RWPE1 (cell line): Measurements from ENCODE around the gene NUP210.
"Not testable (repeated sequence)": the region's sequence is repeated elsewhere in the genome, so short reads cannot be mapped to it uniquely, and the experiment has no call there.

Experiments used
- CTCF ChIA-PET: fragments of 350-600 bp; sonication (Branson Sonifier 250); formaldehyde crosslinking; extraction: SDS; loops from one replicate; lab custom pipeline; 2021; lab: Yijun Ruan, JAX
- POLR2A ChIA-PET: fragments of 400-600 bp; formaldehyde crosslinking; extraction: SDS; loops from one replicate; lab custom pipeline; 2020; ENCODE audit warnings: antibody characterized with exemption; ENCODE audit not compliant: low non-redundant PET; lab: Yijun Ruan, JAX
- DNase-seq: peaks from one replicate; pipeline ENCODE4 v3.0.0; 2012; ENCODE audit warnings: low spot score
- H3K27ac ChIP-seq: fragments of 450-650 bp; 2 replicates; pipeline ENCODE4 v1.5.1; 2017
- CTCF ChIP-seq: fragments of 450-650 bp; conservative IDR thresholded peaks from 2 replicates; pipeline ENCODE4 v1.5.1; 2017; ENCODE audit warnings: low read depth, mild to moderate bottlenecking

Gene NUP210

GRCh38 chr3:13429631-13430291 is 9.6 kb upstream of the NUP210 start:
- no peak overlapping the region for H3K27ac ChIP-seq
- DNase-seq, result no peak
- CTCF ChIA-PET, result no interaction called here
- POLR2A ChIA-PET, result no interaction called here
- TF ChIP-seq CTCF, result no peak

- DNase-seq, POLR2A ChIA-PET, H3K27ac ChIP-seq: not testable (repeated sequence)
- CTCF ChIA-PET, result interaction anchor here (0.5 to 0.6 kb wide), 2 partner anchors 230 to 541 kb away, joined by 3 to 6 read pairs; no protein-coding TSS in a partner anchor
These were observed 8.6 kb upstream of the NUP210 start for GRCh38 chr3:13428678-13429077.

- no peak for TF ChIP-seq CTCF
- DNase-seq, result no peak
- CTCF ChIA-PET, result interaction anchor here (0.5 kb wide), 1 partner anchor 540 kb away, joined by 6 read pairs; no protein-coding TSS in a partner anchor
- POLR2A ChIA-PET, result no interaction called here
- no peak overlapping the region for H3K27ac ChIP-seq
These were observed 7.8 kb upstream of the NUP210 start for GRCh38 chr3:13427662-13428603.

GRCh38 chr3:13426591-13426990 is 6.5 kb upstream of the NUP210 start:
- no peak for DNase-seq
- TF ChIP-seq CTCF, result no peak
- POLR2A ChIA-PET, result no interaction called here
- CTCF ChIA-PET, result no interaction called here
- no peak overlapping the region for H3K27ac ChIP-seq

DNA sequence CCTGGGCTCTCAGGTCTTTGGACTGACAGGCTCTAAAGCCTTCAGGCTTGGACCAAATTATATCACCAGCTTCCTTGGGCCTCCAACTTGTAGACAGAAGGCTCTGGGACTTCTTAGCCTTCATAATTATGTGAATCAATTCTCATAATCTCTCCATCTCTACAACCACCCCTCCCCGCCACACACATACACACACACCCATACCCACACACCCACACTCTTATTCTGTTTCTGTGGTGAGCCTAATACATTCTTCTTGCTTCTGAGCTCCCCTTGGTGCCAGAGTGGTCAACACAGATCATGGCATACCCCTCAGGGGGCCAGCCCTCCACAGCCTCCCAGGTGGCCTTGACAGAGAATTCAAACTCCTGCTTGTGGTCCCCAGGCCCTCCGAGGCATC is 5.6 kb upstream of the NUP210 start:
- CTCF ChIA-PET, result no interaction called here
- DNase-seq, result no peak
- POLR2A ChIA-PET, result no interaction called here
- no peak for TF ChIP-seq CTCF
- H3K27ac ChIP-seq, result no peak overlapping the region

- no peak overlapping the region for H3K27ac ChIP-seq
- DNase-seq, result no peak
- TF ChIP-seq CTCF, result no peak
- ChIA-PET POLR2A (no interaction called here), CTCF (no interaction called here)
These were observed 4.9 kb upstream of the NUP210 start for GRCh38 chr3:13424865-13425617.
